Activated CD8-positive, alpha-beta memory T cell treated with anti-CD3 and anti-CD28 coated beads, Interleukin-2, amount 50 U/mL, for 24 hours (primary cell): ENCODE data around the gene NOMO2.
"Not testable (repeated sequence)": the region's sequence is repeated elsewhere in the genome, so short reads cannot be mapped to it uniquely, and the experiment has no call there.

Source experiments
- DNase-seq: peaks from one replicate; pipeline ENCODE4 v3.0.0-alpha.2; 2020; ENCODE audit errors: extremely low read depth

The NOMO2 gene

DNA sequence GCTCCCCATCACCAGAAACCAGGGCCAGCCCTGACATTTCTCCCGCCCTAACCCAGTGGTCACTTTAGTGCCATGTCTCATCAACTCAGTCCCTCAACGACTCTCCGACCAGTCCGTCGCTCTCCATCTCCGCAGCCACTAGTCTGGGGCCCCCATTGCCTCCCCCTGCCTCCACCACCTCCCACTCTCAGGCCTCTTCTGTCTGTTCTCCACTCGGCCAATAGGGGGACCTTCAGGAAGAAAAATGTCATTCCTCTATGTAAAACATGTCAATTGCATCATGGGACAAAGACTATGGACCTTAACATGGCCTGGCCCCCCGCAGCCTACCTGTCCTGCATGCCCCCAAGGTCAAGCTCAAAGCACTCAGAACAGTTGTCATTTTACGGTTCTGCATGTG, 39.3 kb downstream of the NOMO2 start:
- not testable (repeated sequence) for DNase-seq

DNA sequence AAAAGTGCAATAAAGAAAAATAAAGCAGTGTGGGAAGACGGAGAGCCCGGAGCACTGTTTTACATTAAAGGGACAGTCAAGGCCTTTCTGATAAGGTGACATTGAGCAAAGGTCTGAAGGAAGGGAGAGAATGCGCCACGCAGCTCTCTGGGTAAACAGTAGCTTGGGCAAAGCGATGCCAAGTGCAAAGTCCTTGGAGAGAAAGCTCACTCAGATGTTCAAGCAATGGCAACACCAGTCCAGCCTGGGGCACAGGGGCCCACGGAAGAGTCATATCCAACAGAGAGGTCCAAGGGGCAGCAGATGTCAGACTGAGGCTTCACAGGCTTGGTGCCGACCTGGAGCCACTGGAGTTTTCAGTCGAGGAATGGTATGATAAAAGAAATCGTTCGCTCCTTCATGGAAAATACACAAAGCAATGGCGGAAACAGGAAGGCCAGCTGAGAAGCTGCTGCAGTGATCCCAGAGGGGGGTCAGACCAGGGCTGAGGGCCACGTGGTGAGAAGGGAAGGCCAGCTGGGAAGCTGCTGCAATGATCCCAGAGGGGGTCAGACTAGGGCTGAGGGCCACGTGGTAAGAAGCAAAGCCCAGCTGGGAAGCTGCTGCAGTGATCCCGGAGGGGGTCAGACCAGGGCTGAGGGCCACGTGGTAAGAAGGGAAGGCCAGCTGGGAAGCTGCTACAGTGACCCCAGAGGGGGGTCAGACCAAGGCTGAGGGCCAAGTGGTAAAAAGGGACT, 40.3 kb downstream of the NOMO2 start:
- DNase-seq: not testable (repeated sequence)

DNA sequence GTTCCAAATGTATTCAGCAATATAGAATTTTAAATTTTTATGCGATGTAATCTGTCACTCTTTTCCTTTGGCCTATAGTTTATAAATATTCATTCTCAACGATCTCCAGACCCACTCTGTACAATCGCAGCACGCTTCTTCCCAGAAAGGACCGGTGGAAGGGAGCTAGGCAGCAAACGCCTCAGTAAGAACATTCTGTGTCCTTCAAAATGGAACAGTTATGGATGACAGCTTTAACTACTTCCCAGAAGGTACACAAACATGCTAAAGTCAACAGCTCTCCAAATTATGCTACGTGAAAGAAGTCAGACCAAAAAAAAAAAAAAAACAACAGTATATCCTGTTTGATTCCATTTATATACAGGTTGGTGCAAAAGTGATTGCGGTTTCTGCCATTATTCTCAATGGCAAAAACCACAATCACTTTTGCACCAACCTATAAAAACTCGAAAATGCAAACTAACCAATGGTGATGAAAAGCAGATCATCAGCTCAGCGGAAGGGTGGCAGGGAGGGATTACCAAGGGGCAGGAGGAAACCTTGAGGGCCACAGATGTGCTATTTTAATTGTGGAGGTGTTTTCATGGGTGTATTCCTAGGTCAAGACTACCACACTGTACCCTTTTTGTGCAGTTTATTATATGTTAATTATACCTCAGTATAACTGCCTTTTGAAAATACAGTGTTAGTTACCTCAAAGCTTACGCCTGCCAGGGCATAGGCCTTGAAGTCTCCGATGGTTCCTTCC, 43.2 kb downstream of the NOMO2 start:
- not testable (repeated sequence) for DNase-seq

DNA sequence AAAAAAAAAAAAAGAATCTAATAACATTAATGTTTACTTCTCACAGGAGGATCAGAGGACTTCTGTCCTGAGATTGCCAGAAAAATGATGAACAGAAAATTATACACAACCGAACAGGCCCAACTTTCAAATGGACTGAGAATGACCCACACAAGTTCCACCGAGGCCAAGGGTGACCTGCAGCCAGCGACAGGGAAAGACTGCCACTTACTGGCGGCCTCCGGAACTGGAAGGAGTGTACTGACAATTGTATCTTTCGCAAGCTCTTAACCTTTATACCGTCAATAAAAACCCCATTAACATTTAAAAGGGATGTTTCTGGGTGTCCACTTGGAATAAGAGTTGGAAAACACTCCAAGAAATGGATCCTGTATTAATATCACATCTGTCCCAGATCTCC, 63.5 kb downstream of the NOMO2 start:
- DNase-seq: not testable (repeated sequence)

DNA sequence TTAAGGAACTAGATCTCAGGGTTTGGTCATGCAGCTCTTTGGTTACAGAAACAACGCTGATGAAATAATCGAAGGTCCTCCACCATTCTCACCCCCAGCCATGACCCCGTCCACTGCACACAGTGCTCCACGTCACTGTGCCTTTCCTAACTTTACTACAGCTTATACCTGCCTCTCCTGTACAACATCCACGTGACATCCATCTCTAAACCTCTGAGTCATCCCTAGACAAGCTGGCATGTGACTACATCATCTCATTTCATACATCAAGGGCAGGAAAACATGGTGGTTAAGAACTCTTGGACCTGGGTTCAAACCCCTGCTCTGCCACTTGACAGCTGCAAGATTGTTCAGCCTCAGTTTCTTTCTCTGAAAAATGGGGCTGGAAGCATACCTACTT, 64.9 kb downstream of the NOMO2 start:
- not testable (repeated sequence) for DNase-seq

DNA sequence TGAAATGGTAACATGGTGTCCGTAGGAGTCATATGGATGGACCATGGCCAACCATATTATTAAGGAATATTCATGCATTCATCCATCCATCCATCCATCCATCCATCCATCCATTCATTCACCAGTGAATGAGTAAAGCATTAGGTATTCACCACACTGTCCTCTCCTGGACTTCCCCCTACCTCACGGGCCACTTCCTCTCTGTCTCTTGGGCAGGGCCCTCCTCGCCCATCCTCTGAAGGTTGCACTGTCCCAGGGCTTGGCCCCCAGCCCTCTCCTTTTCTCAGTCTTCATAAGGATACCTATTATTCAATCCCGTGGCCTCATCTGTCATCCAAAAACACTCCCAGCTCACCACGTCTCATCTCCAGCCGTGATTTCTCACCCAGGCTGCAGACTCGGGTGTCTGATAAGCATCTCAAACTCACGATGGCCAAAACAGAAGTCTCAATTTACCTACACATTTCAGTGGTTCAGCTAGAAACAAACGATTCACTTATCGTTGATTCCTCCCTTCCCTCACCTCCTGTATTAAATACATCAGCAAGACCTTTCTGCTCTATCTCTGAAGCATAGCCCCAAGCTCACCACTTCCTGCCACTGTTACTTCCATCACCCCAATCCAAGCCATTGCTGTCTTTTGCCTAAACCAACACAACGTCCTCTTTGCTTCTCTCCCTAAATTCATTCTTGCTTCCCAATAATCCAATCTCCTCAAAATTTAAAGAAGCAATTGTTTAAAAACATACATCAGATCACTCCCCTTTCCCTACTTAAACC, 69.6 kb downstream of the NOMO2 start:
- DNase-seq: not testable (repeated sequence)

DNA sequence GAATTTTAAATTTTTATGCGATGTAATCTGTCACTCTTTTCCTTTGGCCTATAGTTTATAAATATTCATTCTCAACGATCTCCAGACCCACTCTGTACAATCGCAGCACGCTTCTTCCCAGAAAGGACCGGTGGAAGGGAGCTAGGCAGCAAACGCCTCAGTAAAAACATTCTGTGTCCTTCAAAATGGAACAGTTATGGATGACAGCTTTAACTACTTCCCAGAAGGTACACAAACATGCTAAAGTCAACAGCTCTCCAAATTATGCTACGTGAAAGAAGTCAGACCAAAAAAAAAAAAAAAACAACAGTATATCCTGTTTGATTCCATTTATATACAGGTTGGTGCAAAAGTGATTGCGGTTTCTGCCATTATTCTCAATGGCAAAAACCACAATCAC, 125.9 kb downstream of the NOMO2 start:
- DNase-seq: not testable (repeated sequence)

DNA sequence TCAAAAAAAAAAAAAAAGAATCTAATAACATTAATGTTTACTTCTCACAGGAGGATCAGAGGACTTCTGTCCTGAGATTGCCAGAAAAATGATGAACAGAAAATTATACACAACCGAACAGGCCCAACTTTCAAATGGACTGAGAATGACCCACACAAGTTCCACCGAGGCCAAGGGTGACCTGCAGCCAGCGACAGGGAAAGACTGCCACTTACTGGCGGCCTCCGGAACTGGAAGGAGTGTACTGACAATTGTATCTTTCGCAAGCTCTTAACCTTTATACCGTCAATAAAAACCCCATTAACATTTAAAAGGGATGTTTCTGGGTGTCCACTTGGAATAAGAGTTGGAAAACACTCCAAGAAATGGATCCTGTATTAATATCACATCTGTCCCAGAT, 146.1 kb downstream of the NOMO2 start:
- not testable (repeated sequence) for DNase-seq

DNA sequence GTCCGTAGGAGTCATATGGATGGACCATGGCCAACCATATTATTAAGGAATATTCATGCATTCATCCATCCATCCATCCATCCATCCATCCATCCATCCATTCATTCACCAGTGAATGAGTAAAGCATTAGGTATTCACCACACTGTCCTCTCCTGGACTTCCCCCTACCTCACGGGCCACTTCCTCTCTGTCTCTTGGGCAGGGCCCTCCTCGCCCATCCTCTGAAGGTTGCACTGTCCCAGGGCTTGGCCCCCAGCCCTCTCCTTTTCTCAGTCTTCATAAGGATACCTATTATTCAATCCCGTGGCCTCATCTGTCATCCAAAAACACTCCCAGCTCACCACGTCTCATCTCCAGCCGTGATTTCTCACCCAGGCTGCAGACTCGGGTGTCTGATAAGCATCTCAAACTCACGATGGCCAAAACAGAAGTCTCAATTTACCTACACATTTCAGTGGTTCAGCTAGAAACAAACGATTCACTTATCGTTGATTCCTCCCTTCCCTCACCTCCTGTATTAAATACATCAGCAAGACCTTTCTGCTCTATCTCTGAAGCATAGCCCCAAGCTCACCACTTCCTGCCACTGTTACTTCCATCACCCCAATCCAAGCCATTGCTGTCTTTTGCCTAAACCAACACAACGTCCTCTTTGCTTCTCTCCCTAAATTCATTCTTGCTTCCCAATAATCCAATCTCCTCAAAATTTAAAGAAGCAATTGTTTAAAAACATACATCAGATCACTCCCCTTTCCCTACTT, 152.2 kb downstream of the NOMO2 start:
- DNase-seq: not testable (repeated sequence)

DNA sequence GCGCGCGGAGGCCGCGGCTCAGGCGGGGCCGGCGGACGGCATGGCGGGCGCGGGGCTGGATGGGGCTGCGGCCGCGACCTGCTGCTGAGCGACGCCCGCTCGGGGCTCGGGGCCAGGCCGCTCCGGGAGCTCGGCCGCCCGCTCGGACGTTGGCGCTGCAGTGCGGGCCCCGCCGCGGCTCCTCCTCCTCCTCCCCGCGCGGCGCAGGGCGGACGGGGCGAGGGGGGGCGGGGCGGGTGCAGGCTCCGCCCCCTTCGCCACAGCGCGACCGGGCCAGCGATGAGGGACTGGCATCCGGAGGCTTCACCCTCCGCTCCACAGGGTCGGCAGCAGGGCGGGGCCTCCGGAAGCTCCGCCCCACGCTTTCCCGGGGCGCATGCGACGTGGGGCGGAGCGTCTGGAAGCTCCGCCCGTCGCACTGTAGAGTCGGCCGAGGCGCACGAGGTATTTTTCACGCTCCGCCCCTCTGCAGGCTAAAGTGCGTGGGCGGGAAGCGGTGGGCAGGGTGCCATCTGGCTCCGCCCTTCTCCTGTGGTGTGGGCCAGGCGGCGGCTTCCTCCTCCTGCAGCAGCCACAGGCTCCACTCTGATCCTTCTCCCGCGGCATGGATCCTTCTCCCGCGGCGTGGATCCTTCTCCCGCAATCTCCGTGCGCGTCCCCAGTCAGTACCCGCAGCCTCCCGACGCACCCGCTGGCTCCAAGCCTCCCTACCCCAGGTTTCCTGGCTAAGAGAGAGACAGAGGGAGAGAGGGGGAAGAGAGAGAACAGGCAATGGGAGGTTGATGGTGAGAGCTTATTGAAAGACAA, 159.8 kb downstream of the NOMO2 start:
- not testable (repeated sequence) for DNase-seq

DNA sequence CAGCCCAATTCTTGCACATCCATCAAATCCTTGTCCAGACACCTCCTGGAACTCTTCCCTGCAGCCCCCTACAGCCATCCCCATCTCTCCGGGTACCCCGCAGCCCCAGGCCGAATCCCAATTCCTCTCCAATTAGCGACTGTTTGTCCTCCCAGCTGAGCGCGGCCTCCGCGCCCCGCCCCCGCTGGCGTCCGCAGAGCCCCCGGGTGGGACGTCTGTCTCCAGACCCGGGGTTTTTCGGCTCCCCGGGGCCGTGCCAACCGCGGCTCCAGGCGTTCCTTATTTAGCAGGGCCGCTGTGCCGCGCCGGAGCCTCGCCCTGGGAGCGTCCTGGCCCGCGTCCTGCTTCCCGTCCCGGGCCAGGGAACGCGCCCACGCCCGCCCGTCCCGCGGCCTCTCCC, 160.7 kb downstream of the NOMO2 start:
- not testable (repeated sequence) for DNase-seq

DNA sequence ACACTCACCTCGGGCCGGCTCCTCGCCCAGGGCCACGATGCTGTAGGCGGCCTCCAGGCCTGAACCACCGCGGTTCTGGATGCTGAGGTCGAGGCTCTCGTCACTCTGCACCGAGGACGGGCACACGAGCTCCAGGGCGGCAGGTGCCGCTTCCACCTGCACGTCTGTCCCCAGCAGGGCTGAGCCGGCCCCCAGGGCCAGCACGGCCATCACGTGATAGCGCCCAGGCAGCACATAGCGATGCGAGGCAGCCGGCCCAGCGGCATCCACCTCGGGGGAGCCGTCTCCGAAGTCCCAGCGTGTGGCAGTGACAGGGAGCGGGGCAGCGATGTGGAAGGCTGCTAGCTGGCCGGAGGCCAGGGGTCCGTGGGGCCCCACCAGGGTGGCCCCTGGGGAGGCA, 167.5 kb downstream of the NOMO2 start:
- not testable (repeated sequence) for DNase-seq

DNA sequence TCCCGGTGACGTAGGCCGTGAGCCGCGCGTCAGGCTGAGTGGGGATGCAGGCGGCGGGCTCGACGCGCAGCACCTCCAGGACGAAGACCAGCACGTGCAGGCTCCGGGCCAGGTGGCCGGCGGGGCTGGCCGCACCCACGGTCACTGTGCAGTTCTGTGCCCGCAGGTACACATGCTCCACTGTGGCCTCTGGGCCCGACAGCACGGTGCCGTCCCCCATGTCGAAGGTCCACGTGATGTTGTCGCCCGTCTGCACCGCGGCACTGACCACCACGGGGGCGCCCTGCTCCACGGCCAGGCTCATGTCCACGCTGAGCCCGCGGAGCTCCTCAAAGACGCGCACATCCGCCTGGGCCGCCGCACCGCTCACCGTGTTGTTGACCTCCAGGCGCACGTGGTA, 174.1 kb downstream of the NOMO2 start:
- DNase-seq: not testable (repeated sequence)

DNA sequence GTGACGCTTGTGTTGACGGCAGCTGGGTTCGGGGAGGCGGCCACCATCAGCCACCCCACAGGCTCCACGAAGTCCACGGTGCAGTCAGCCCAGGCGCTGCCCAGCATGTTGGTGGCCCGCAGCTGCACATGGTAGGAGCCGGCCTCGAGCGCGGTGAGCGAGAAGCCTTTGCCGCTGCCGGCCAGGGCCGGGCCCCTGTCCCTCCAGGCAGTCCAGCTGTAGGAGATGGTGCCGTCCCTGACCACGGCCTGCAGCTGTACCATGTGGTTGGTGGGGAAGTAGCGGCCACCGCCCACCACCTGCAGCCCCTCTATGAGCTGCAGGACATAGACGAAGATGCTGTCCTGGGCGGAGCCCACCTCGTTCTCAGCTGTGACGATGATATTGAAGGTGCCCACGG, 175.4 kb downstream of the NOMO2 start:
- not testable (repeated sequence) for DNase-seq

DNA sequence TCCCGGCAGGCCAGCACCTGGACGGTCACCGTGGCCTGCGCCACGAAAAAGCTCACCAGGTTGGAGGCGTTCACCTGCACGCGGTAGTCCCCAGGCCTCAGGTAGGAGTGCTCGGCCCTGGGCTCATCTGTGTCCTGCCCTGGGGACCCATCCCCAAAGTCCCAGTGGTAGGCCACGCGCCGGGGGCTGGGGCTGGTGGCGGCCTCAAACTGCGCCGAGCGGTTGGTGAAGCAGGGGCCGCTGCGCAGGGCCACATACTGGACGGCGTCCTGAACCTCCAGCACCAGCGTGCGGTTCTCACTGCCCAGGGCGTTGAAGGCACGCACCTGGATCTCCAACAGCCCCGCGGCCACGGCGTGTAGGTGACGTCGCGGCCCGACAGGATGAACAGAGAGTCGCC, 176.6 kb downstream of the NOMO2 start:
- DNase-seq: not testable (repeated sequence)

DNA sequence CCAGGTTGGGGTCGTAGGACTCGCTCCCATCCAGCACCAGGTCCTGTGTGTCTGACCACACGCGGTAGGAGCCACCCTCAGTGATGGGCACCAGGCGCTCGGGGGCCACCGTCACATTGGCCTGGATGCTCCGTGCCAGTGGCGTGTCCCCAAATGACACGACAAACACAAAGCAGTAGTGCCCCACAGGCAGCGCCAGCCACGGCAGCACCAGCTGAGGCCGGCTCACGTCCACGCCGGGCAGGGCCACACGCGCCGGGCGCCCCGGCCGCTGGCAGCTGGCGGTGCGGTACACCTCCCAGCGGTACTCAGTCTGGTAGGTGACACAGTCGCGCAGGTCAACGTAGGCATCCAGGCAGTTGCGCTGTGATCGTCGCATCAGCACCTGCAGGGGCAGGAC, 177.0 kb downstream of the NOMO2 start:
- not testable (repeated sequence) for DNase-seq

DNA sequence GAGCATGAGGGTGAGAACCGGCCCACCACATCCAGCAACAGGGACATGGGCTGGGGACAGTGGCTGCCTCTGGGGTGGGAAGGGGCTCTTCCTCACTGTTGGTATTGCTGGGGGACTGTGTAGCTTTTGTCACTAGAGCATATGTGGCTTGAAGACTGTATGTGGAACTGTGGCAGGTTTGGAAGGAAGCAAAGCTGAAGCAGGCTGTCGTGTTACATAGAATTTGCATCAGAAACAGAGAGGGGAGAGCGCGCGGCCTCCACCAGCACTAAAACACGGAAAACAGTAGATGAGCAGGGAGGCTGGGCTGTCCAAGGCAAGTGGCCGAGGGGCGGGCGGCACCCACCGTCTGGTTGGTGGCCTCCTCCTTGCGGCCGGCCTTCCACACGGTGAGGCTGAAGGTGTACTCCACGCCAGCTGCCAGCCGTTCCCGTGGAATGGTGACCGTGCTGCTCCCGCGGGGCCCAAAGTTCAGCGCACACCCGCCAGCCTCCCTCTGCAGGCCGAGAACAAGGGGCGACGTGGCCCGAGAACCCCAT, 177.7 kb downstream of the NOMO2 start:
- not testable (repeated sequence) for DNase-seq

DNA sequence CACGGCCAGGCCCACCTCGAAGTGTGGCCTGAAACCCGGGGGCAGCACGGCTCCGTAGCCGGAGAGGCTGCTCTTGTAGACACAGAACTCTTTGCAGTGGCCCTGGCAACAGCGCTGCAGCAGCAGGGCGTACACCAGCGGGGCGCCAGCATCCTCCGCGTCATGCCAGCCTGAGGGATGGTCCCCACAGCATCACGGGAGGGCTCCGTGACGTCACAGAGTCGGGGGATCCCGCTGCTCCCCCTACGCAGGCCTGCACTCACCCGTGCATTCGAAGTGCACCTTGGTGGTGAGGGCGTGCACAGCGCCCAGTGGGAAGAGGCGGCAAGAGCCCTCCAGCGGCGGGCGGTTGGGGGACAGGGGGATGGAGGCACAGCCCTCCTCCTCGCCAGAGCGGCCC, 179.2 kb downstream of the NOMO2 start:
- DNase-seq: not testable (repeated sequence)
